Activated CD8-positive, alpha-beta T cell treated with anti-CD3 and anti-CD28 coated beads, Interleukin-2, amount 10 ng/mL, durations not matched to agents 7 days and 5 days (primary cell): ENCODE results near the gene ENDOU. TPM values are rescaled to one million over a fixed set of nuclear protein-coding genes. Genes with fewer than 3 reads are reported as not detected.
A peak's percentile ranks its signal among the peaks of the same experiment; 100 is the strongest.

Source experiments
- ATAC-seq: fragments of 150-1000 bp; cut with Tn5 transposase; one replicate; pipeline ENCODE4 v1.10.0; 2021; ENCODE audit warnings: moderate library complexity
- CTCF ChIA-PET: fragments of 350-600 bp; sonication (Branson Sonifier 250); formaldehyde crosslinking; loops from one replicate; lab custom pipeline; 2021; ENCODE audit warnings: antibody characterized with exemption; lab: Charles Lee
- POLR2A ChIA-PET: fragments of 350-600 bp; sonication (Branson Sonifier 250); formaldehyde crosslinking; loops from one replicate; lab custom pipeline; 2021; ENCODE audit warnings: antibody characterized with exemption; lab: Charles Lee
- DNase-seq: peaks from one replicate; pipeline ENCODE4 v3.0.0-alpha.2; 2020
- H3K27ac Mint-ChIP-seq: one replicate; pipeline ENCODE4 v1.8.0; 2021; ENCODE audit warnings: mild to moderate bottlenecking, mixed read lengths
- H3K27me3 Mint-ChIP-seq: one replicate; pipeline ENCODE4 v1.8.0; 2021; ENCODE audit warnings: low read depth, mixed read lengths
- H3K36me3 Mint-ChIP-seq: one replicate; pipeline ENCODE4 v1.8.0; 2021; ENCODE audit warnings: low read depth, mixed read lengths
- H3K4me1 Mint-ChIP-seq: one replicate; pipeline ENCODE4 v1.8.0; 2021; ENCODE audit warnings: low read depth, mixed read lengths
- H3K4me3 Mint-ChIP-seq: one replicate; pipeline ENCODE4 v1.8.0; 2021; ENCODE audit warnings: mild to moderate bottlenecking, mixed read lengths
- H3K9me3 Mint-ChIP-seq: one replicate; pipeline ENCODE4 v1.8.0; 2022; ENCODE audit warnings: mixed read lengths; ENCODE audit not compliant: insufficient read depth
- total RNA-seq, 2 experiments: library from RNA; stranded (reverse); gene quantifications; one replicate each; pipeline ENCODE4 v1.2.3, GENCODE V29; 2021

The ENDOU gene
- total RNA-seq, 2 experiments from 2014 or later, result not detected

DNA sequence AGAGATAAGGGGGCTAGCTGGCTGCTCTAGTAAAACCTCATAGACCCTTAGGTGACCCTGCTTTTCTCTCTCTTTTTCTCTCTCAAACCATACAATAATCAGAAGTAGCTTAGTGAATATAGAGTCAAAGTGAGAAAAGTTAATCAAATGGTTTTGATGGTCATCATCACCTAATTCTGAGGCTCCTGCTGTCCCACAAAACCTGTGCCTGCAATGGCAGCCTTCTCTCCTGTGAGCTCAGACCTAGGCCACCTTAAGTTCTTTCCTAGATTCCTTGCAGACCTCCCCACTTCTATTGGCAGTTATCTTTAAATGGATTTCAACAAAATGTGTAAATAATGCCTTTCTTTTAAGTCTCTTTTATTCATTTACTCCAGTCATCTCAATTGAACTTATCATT lies 17.9 kb downstream of the ENDOU start:
- ChIA-PET CTCF (interaction anchor here (0.7 to 15.8 kb wide), 8 partner anchors 10 to 490 kb away, joined by 3 to 297 read pairs (median 12); no protein-coding TSS in a partner anchor), POLR2A (interaction anchor here (0.7 to 3.1 kb wide), 6 partner anchors 34 to 124 kb away, joined by 3 to 10 read pairs (median 4); no protein-coding TSS in a partner anchor)
- ATAC-seq (no peak), DNase-seq (no peak)
- no peaks in the 10 kb centered on the region for H3K9me3 Mint-ChIP-seq
- H3K36me3 Mint-ChIP-seq, result peaks cover 12% of the 10 kb centered on the region
- peaks cover 57% of the 10 kb centered on the region for H3K4me1 Mint-ChIP-seq
- H3K27me3 Mint-ChIP-seq, result no peaks in the 10 kb centered on the region
- H3K4me3 Mint-ChIP-seq, result peak overlapping the region; percentile 41
- peak overlapping the region; percentile 9 for H3K27ac Mint-ChIP-seq

GRCh38 chr12:47705566-47706425 lies 19.5 kb downstream of the ENDOU start, which contains the start of gene RPAP3:
Gene RPAP3 (minus strand): TSS chr12:47706030. CDS start chr12:47702840, 3,190 bp downstream.
- POLR2A ChIA-PET, result interaction anchor here (0.6 to 3.1 kb wide), 10 partner anchors 10 to 1436 kb away, joined by 3 to 10 read pairs (median 4); no protein-coding TSS in a partner anchor
- peak within 1 kb of the TSS; percentile 92 for H3K4me3 Mint-ChIP-seq
- CTCF ChIA-PET, result interaction anchor here (0.6 to 15.8 kb wide), 10 partner anchors 9 to 673 kb away, joined by 3 to 297 read pairs (median 6); partner anchors contain the start of gene TMEM106C
- ATAC-seq, result peak; percentile 96
- H3K27me3 Mint-ChIP-seq, result no peaks in the 10 kb centered on the region
- peak within 1 kb of the TSS; percentile 97 for H3K27ac Mint-ChIP-seq
- no peaks in the 10 kb centered on the region for H3K9me3 Mint-ChIP-seq
- peaks cover 57% of the 10 kb centered on the region for H3K4me1 Mint-ChIP-seq
- H3K36me3 Mint-ChIP-seq, result peaks cover 14% of the 10 kb centered on the region
- DNase-seq, result peak; percentile 98

GRCh38 chr12:47705229-47705565 lies 20.1 kb downstream of the ENDOU start:
- H3K27ac Mint-ChIP-seq, result peak overlapping the region; percentile 76
- ChIA-PET CTCF (interaction anchor here (1.3 to 15.8 kb wide), 3 partner anchors 8 to 54 kb away, joined by 4 to 297 read pairs (median 8); no protein-coding TSS in a partner anchor), POLR2A (interaction anchor here (0.6 to 3.1 kb wide), 4 partner anchors 17 to 489 kb away, joined by 3 to 10 read pairs (median 6); no protein-coding TSS in a partner anchor)
- H3K4me3 Mint-ChIP-seq, result peak overlapping the region; percentile 92
- ATAC-seq (no peak), DNase-seq (no peak)
- H3K4me1 Mint-ChIP-seq, result peaks cover 55% of the 10 kb centered on the region
- no peaks in the 10 kb centered on the region for H3K9me3 Mint-ChIP-seq
- no peaks in the 10 kb centered on the region for H3K27me3 Mint-ChIP-seq
- peaks cover 18% of the 10 kb centered on the region for H3K36me3 Mint-ChIP-seq

- Mint-ChIP-seq H3K4me1 (peaks cover 51% of the 10 kb centered on the region), H3K9me3 (no peaks in the 10 kb centered on the region), H3K36me3 (peaks cover 22% of the 10 kb centered on the region), H3K27me3 (no peaks in the 10 kb centered on the region), H3K27ac (peak overlapping the region; percentile 76), H3K4me3 (peak overlapping the region; percentile 92)
- ChIA-PET POLR2A (interaction anchor here (0.6 to 3.1 kb wide), 3 partner anchors 127 to 489 kb away, joined by 3 to 10 read pairs (median 7); no protein-coding TSS in a partner anchor), CTCF (interaction anchor here (1.3 to 15.8 kb wide), 3 partner anchors 8 to 53 kb away, joined by 4 to 297 read pairs (median 8); no protein-coding TSS in a partner anchor)
- DNase-seq (no peak), ATAC-seq (no peak)
Observed at GRCh38 chr12:47704719-47705118, 20.6 kb downstream of the ENDOU start.

DNA sequence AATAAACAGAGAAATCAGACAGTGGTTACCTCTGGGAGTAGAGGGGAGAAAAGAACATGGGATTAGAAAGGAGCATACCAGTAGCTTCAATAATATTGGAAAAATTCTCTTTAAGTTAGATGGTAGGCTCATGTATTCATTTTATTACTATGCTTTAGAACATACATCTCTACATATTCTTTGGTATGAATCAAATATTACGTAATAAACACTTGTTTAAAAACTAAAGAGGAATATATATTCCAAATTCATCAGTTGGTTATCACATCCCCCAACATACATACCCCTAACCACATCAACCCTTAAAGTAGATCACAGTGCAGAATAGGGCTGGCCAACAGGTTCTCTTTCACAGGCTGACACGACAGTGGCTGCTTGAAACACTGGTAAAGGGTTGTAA lies 25.0 kb downstream of the ENDOU start:
- Mint-ChIP-seq H3K4me3 (no peak overlapping the region), H3K36me3 (peaks cover 47% of the 10 kb centered on the region), H3K4me1 (peaks cover 21% of the 10 kb centered on the region), H3K9me3 (no peaks in the 10 kb centered on the region), H3K27ac (no peak overlapping the region), H3K27me3 (no peaks in the 10 kb centered on the region)
- ChIA-PET POLR2A (no interaction called here), CTCF (no interaction called here)
- ATAC-seq (no peak), DNase-seq (no peak)

DNA sequence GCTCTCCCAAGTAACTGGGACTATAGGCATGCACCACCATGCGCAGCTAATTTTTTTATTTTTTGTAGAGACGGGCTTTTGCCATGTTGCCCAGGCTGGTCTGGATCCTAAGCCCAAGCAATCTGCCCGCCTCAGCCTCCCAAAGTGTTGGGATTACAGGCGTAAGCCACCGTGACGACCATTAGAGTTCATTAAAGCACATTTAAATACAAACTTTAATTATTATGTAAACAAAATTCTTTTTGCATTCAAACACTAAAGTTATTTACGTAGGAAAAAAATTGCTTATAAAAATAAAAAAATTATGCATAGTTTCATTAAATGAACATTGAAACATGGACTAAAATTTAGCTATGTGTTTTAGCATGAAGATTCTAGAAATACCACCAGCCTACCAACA lies 26.7 kb downstream of the ENDOU start:
- Mint-ChIP-seq H3K9me3 (no peaks in the 10 kb centered on the region), H3K4me1 (peaks cover 10% of the 10 kb centered on the region), H3K4me3 (no peak overlapping the region), H3K27me3 (no peaks in the 10 kb centered on the region), H3K27ac (no peak overlapping the region), H3K36me3 (peaks cover 48% of the 10 kb centered on the region)
- DNase-seq, result no peak
- no peak for ATAC-seq
- ChIA-PET POLR2A (no interaction called here), CTCF (interaction anchor here (0.8 to 2.1 kb wide), 6 partner anchors 14 to 69 kb away, joined by 3 to 6 read pairs (median 4); no protein-coding TSS in a partner anchor)

DNA sequence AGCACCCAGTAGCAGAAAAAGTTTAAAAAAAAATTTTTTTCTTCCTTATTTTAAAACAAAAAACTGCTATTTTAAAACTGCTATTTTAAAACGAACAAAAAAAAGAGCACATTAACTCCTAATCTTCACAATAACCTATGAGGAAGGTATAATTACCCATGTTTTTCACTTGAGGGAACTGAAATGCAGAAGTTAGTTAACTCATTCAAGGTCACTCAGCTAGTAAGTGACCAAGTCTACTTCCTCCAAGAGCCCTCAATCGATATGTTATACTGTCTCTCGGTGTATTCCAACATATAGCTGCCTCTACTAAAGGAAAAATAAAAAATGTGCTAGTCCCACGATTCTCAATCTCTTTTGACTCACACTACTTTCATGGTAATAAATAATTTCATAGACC lies 27.2 kb downstream of the ENDOU start:
- no peak overlapping the region for H3K27ac Mint-ChIP-seq
- H3K27me3 Mint-ChIP-seq, result no peaks in the 10 kb centered on the region
- no peaks in the 10 kb centered on the region for H3K9me3 Mint-ChIP-seq
- no peak for ATAC-seq
- peaks cover 4% of the 10 kb centered on the region for H3K4me1 Mint-ChIP-seq
- CTCF ChIA-PET, result interaction anchor here (0.8 to 2.9 kb wide), 8 partner anchors 8 to 666 kb away, joined by 3 to 8 read pairs (median 6); partner anchors contain the start of gene RPAP3
- peaks cover 50% of the 10 kb centered on the region for H3K36me3 Mint-ChIP-seq
- POLR2A ChIA-PET, result no interaction called here
- DNase-seq, result no peak
- H3K4me3 Mint-ChIP-seq, result no peak overlapping the region

DNA sequence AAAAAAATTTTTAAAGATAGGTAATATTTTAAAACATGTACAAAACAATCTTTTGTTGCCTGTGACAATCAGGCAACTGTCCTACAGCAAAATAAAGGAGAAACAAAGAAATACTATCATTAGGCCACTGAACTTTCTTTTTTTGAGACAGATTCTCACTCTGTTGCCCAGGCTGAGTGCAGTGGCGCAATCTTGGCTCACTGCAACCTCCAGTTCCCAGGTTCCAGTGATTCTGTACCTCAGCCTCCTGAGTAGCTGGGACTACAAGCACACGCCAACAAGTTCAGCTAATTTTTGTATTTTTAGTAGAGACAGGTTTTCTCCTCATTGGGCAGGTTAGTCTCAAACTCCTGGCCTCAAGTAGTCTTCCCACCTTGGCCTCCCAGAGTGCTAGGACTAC lies 36.1 kb downstream of the ENDOU start:
- H3K9me3 Mint-ChIP-seq, result no peaks in the 10 kb centered on the region
- peaks cover 40% of the 10 kb centered on the region for H3K36me3 Mint-ChIP-seq
- POLR2A ChIA-PET, result no interaction called here
- CTCF ChIA-PET, result interaction anchor here (1.0 kb wide), 1 partner anchor 22 kb away, joined by 3 read pairs; no protein-coding TSS in a partner anchor
- DNase-seq, result no peak
- no peak overlapping the region for H3K4me3 Mint-ChIP-seq
- H3K27ac Mint-ChIP-seq, result no peak overlapping the region
- H3K4me1 Mint-ChIP-seq, result no peaks in the 10 kb centered on the region
- H3K27me3 Mint-ChIP-seq, result no peaks in the 10 kb centered on the region
- no peak for ATAC-seq

- ChIA-PET POLR2A (no interaction called here), CTCF (interaction anchor here (0.7 to 4.0 kb wide), 4 partner anchors 8 to 39 kb away, joined by 3 to 28 read pairs (median 6); no protein-coding TSS in a partner anchor)
- H3K4me1 Mint-ChIP-seq, result no peaks in the 10 kb centered on the region
- no peaks in the 10 kb centered on the region for H3K27me3 Mint-ChIP-seq
- no peak overlapping the region for H3K27ac Mint-ChIP-seq
- H3K36me3 Mint-ChIP-seq, result peaks cover 30% of the 10 kb centered on the region
- H3K4me3 Mint-ChIP-seq, result no peak overlapping the region
- H3K9me3 Mint-ChIP-seq, result no peaks in the 10 kb centered on the region
- no peak for ATAC-seq
- no peak for DNase-seq
Observed at GRCh38 chr12:47687636-47688035, 37.7 kb downstream of the ENDOU start.

GRCh38 chr12:47686645-47687240 lies 38.5 kb downstream of the ENDOU start:
- no peaks in the 10 kb centered on the region for H3K9me3 Mint-ChIP-seq
- H3K27ac Mint-ChIP-seq, result no peak overlapping the region
- no peak overlapping the region for H3K4me3 Mint-ChIP-seq
- H3K27me3 Mint-ChIP-seq, result no peaks in the 10 kb centered on the region
- H3K36me3 Mint-ChIP-seq, result peaks cover 22% of the 10 kb centered on the region
- CTCF ChIA-PET, result interaction anchor here (0.7 to 4.0 kb wide), 8 partner anchors 9 to 667 kb away, joined by 3 to 28 read pairs (median 4); no protein-coding TSS in a partner anchor
- ATAC-seq (peak; percentile 58), DNase-seq (peak; percentile 48)
- H3K4me1 Mint-ChIP-seq, result no peaks in the 10 kb centered on the region
- POLR2A ChIA-PET, result no interaction called here

GRCh38 chr12:47679785-47680184 lies 45.5 kb downstream of the ENDOU start:
- DNase-seq (no peak), ATAC-seq (no peak)
- peaks cover 60% of the 10 kb centered on the region for H3K36me3 Mint-ChIP-seq
- no peak overlapping the region for H3K4me3 Mint-ChIP-seq
- POLR2A ChIA-PET, result no interaction called here
- CTCF ChIA-PET, result interaction anchor here (0.5 to 2.0 kb wide), 2 partner anchors 25 to 28 kb away, joined by 3 to 6 read pairs; no protein-coding TSS in a partner anchor
- no peak overlapping the region for H3K27ac Mint-ChIP-seq
- H3K4me1 Mint-ChIP-seq, result no peaks in the 10 kb centered on the region
- no peaks in the 10 kb centered on the region for H3K9me3 Mint-ChIP-seq
- no peaks in the 10 kb centered on the region for H3K27me3 Mint-ChIP-seq
